ENCODE data around the gene FHIT.

GRCh38 chr3:59813148-59813538 is 1438.1 kb downstream of the FHIT start:
- no peak for TF ChIP-seq MAX (IDR thresholded peaks at IDR 0.05; ENCODE audit: low read depth)
- TF ChIP-seq CTCF (IDR thresholded peaks at IDR 0.05), result no peak
- TF ChIP-seq RCOR1 (IDR thresholded peaks at IDR 0.05; ENCODE audit: low read length), result no peak
- TF ChIP-seq POLR2AphosphoS5 (IDR thresholded peaks at IDR 0.05; ENCODE audit: low read depth, low read length), result no peak
- no peak for TF ChIP-seq EP300 (IDR thresholded peaks at IDR 0.05; ENCODE audit: borderline replicate concordance in 1 of 2, low read depth in 1 of 2, low read length in 1 of 2)
